ENCODE measurements around the gene QDPR.
A peak's percentile ranks its signal among the peaks of the same experiment; 100 is the strongest.

The QDPR gene

GRCh38 chr4:17511051-17511450, 839 bp downstream of the QDPR start:
- in situ Hi-C loops (cut with HindIII; ENCODE audit: low sequenced_read_pairs): no loop called here
- TF ChIP-seq, protein P1, sequence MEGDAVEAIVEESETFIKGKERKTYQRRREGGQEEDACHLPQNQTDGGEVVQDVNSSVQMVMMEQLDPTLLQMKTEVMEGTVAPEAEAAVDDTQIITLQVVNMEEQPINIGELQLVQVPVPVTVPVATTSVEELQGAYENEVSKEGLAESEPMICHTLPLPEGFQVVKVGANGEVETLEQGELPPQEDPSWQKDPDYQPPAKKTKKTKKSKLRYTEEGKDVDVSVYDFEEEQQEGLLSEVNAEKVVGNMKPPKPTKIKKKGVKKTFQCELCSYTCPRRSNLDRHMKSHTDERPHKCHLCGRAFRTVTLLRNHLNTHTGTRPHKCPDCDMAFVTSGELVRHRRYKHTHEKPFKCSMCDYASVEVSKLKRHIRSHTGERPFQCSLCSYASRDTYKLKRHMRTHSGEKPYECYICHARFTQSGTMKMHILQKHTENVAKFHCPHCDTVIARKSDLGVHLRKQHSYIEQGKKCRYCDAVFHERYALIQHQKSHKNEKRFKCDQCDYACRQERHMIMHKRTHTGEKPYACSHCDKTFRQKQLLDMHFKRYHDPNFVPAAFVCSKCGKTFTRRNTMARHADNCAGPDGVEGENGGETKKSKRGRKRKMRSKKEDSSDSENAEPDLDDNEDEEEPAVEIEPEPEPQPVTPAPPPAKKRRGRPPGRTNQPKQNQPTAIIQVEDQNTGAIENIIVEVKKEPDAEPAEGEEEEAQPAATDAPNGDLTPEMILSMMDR (IDR thresholded peaks at IDR 0.05; ENCODE audit: low read depth, low read length): no peak
- peak overlapping the region; percentile 69 for H3K4me3 ChIP-seq (ENCODE audit: low read depth, low read length)
- peak; percentile 30 for DNase-seq (ENCODE audit: low read depth, low spot score)

GRCh38 chr4:17510582-17510981, 1.3 kb downstream of the QDPR start:
- in situ Hi-C loops (cut with HindIII; ENCODE audit: low sequenced_read_pairs): no loop called here
- DNase-seq (ENCODE audit: low read depth, low spot score): no peak
- H3K4me3 ChIP-seq (ENCODE audit: low read depth, low read length): no peak overlapping the region
- TF ChIP-seq, protein P1 (IDR thresholded peaks at IDR 0.05; ENCODE audit: low read depth, low read length): no peak

DNA sequence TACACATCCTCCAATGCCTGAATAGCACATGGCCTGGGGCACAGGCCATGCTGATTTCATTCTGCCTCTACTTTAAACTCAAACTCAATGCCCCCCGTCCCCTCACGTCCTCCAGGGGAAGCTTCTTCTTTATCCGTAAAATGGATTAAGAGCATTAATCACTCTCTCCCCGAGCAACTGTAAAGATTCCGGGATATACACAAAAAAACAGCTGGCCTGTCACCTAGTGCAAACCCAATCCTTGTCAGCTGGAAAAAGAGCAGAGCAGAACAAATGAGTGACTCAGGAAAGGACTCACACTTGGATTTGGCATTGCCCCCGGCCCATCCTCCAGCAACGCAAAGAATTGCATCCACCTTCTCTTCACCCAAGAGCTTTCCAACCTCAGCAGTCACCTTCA, 7.8 kb downstream of the QDPR start:
- TF ChIP-seq, protein P1 (IDR thresholded peaks at IDR 0.05; ENCODE audit: low read depth, low read length): no peak
- in situ Hi-C loops (cut with HindIII; ENCODE audit: low sequenced_read_pairs): no loop called here
- no peak for DNase-seq (ENCODE audit: low read depth, low spot score)

GRCh38 chr4:17502756-17503155, 9.1 kb downstream of the QDPR start:
- no peak overlapping the region for H3K4me3 ChIP-seq (ENCODE audit: low read depth, low read length)
- TF ChIP-seq, protein P1 (IDR thresholded peaks at IDR 0.05; ENCODE audit: low read depth, low read length): no peak
- peak; percentile 75 for DNase-seq (ENCODE audit: low read depth, low spot score)
- in situ Hi-C loops (cut with HindIII; ENCODE audit: low sequenced_read_pairs): no loop called here

More for the DNA sequence above, 7.8 kb downstream of the QDPR start:
- H3K4me3 ChIP-seq (ENCODE audit: low read depth, low read length): no peak overlapping the region

DNA sequence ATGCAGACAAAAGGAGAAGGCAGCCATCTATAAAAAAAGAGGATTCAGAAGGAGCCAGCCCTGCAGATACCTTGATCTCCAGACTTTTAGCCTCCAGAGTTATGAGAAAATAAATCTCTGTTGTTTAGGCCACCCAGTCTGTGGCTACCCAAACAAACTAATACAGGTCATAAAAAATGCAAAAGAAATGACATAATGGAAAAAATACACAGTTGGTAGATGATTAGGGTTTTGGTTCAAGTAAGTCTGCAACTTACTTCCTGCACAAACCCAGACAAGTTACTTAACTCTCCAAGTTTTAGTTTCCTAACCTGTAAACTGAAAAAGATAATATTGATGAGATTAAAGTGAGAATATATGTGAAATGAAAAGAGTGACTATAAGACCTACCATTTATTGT, 11.3 kb downstream of the QDPR start:
- in situ Hi-C loops (cut with HindIII; ENCODE audit: low sequenced_read_pairs): no loop called here
- no peak overlapping the region for H3K4me3 ChIP-seq (ENCODE audit: low read depth, low read length)
- no peak for DNase-seq (ENCODE audit: low read depth, low spot score)
- TF ChIP-seq, protein P1 (IDR thresholded peaks at IDR 0.05; ENCODE audit: low read depth, low read length): no peak

- in situ Hi-C loops (cut with HindIII; ENCODE audit: low sequenced_read_pairs): no loop called here
- TF ChIP-seq, protein P1 (IDR thresholded peaks at IDR 0.05; ENCODE audit: low read depth, low read length): no peak
- no peak for DNase-seq (ENCODE audit: low read depth, low spot score)
- no peak overlapping the region for H3K4me3 ChIP-seq (ENCODE audit: low read depth, low read length)
Observed at GRCh38 chr4:17497890-17498523, 13.9 kb downstream of the QDPR start.

All from astrocyte of the spinal cord (primary cell).